HK-2 (cell line): Measurements from ENCODE around the gene CCDC150.
A peak's percentile ranks its signal among the peaks of the same experiment; 100 is the strongest.
"Not testable (repeated sequence)": the region's sequence is repeated elsewhere in the genome, so short reads cannot be mapped to it uniquely, and the experiment has no call there.

ENCODE experiments used
- DNase-seq: peaks from one replicate; pipeline ENCODE4 v3.0.0-alpha.2; 2018; ENCODE audit not compliant: unreplicated experiment

Gene CCDC150

DNA sequence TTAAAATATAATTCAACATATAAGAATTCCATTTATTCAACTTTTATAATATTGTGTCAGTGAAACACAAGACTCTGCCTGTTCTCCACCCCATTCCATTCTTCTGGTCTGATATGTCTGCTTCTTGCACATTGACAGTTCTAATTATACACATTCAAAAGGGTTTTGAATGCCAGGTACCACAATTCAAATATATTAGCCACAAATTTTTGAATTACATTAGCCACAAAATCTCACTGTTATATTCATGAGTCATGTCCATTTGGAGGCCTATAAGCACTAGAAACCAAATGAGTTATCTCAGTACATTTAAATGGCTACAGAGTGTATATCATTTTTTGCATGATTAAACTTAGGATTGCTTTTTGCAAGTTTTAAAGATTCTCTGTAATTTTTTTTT lies 72.1 kb downstream of the CCDC150 start:
- DNase-seq = no peak

DNA sequence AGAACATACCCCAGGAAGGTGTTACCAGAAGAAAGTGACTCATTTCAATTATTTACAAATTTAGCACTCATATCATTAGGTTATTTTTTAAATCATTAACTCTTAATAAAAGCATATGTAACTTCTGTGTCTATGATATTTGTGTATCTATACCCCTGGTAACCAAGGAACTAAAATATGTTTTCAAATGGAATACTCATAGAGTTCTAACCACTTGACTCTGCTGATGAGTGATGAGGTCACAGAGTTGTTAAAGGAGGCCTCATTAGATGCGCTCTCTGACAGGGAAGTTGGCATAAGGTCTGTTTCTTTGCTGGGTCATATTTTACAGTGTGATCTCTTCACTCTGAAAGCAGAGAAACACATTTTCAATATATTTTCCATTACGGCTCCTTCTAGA lies 73.4 kb downstream of the CCDC150 start:
- DNase-seq = no peak

DNA sequence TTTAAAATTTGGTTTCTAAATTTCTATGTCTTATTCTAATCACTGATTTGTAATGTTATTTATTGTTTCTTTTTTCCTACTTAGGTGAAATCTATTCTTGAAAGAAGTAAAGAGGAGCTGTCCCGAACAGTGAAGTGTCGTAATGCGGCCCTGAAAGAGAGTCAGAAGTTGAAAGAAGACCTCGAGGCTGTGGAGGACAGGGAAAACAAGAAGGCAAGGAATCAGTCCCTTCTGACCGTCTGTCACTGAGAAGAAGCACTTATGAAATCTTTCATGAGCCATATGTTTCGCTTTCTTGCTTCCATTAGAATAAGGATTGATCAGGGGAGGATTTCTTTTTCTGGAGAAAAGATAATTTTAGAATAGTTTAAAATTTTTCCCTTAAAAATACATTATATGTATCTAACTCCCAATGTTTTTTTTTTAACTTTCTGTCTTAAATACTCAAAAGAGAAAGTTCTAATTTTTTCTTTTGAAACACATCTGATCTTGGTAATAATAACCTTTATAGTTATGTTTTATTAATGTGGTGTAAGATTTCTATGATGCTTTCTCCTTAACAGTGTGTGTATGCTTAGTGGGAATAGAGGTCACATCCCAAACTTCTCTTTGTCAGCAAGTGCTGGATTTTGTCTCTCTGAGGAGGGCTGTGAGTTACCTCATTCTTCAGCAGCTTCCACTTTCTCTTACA lies 79.0 kb downstream of the CCDC150 start:
- DNase-seq = no peak

DNA sequence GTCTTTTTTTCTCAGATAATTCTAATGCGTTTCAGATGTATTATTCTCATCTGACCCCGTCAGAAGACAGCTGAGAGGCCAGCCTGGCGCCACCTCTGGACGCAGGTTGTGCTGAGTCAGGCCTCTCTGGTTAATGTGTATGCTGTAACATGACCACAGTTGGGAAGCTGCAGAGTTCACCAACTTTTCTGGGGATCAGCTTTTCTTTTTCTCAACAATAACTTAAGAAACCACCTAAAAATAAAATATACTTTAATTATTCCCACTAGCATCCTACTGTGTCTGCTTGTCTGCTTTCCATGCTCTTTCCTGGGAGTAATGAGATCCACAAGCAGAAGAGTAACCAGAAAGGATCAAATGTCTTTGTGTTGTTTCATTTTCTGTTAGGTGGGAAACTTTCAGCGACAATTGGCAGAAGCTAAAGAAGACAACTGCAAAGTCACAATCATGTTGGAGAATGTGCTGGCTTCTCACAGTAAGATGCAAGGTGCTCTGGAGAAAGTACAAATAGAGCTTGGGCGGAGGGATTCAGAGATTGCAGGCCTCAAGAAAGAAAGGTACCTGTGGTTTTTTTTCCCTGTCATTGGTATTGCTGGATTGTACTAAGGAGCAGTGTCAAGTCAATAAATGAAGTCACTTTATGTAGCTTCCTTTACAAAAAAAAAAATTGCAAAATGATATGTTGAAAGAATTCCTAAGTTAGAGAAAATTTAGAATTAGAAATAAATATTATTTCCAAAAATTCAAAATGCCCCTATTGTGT lies 79.8 kb downstream of the CCDC150 start:
- DNase-seq = peak; percentile 75

DNA sequence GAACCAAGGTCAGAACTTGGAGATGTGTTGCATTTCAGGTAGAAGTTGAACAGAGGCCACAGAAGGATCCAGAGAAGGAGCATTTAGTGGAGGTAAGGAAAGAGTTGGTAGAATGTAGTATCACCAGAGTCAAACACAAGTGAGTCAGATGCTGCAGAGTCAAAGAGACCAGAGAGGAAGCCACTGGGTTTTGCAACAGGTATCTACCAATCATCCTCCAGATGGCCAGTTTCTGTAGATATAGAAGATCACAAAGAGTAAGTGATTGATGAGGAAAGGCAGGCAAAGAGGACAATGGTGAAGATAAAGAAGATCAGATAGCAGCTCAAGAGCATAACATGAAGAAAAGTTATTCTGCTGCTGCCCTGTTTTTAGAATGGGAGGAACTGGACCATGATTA lies 84.1 kb downstream of the CCDC150 start:
- no peak for DNase-seq

DNA sequence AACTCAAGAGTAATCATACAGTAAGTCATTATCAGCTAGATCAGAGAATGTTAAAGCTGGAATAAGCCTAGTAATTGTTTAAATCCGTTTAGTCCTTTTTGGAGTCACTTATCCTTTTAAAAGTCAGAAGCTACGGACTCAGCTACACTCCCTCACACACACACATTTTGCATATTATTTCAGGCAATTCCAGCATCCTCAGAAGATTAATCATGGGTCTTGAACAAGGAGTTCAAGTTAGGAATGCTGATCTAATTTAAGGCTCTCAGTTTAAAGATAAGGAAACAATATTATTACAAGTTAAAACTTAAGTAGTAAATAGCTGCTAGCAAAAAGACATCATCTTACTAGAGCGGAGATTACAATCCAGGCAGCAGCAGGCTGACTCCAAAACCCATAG lies 85.7 kb downstream of the CCDC150 start:
- DNase-seq = no peak

DNA sequence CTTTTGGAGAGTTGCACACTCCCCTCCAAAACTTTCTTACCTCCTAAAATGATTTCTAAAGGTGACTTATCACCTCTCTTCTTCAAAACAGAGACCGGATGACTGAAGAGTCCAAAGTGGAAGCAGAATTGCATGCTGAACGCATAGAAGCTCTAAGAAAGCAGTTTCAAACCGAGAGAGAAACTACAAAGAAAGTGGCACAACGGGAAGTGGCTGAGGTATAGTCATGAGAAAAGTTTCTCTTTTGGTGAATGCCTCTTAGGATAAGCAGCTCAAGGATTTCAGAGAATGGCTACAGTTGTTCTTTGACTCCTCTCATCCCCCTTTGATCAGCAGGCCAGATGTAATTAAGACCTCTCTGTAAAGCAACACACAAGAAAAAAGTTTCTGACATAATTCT lies 86.4 kb downstream of the CCDC150 start:
- DNase-seq = no peak

DNA sequence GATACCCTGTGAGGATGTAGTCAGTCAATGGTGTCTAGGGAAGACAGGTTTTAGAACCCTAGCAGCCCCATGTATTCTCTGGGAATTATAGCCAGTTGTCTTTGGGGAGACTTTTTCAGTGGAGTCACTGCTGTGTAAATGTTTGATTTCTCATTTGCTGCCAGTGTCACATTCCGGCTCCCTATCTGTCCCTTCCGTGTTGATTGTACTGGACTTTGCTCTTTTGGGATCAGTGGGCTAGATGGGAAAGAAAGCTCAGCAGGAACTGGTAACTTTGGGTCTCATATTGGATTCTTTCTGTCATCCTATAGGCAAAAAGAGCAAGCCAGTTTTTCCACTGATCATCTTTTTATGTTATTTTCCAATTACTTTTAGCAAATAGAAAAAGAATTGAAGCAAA lies 89.9 kb downstream of the CCDC150 start:
- no peak for DNase-seq

DNA sequence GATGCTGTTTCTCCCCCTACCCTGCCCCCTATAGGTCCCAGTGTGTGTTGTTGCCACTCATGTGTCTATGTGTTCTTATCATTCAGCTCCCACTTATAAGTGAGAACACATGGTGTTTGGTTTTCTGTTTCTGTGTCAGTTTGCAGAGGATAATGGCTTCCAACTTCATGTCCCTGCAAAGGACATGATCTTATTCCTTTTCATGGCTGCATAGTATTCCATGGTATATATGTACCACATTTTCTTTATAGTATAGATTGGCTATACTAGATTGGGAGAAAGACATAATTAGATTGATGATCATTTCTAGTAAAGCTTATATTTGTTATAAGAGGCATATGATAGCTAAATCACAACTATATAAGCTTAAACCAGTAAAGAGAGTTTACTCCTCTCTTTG lies 97.1 kb downstream of the CCDC150 start:
- not testable (repeated sequence) for DNase-seq

DNA sequence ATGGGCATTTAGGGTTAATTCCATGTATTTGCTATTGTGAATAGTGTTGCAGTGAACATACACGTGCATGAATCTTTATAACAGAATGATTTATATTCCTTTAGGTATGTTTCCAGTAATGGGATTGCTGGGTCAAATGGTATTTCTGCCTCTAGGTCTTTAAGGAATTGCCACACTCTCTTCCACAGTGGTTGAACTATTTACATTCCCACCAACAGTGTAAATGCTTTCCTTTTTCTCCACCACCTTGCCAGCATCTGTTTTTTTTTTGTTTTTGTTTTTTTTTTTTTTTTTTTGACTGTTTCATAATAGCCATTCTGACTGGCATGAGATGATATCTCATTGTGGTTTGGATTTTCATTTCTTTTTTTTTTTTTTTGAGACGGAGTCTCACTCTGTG lies 97.5 kb downstream of the CCDC150 start:
- no peak for DNase-seq

DNA sequence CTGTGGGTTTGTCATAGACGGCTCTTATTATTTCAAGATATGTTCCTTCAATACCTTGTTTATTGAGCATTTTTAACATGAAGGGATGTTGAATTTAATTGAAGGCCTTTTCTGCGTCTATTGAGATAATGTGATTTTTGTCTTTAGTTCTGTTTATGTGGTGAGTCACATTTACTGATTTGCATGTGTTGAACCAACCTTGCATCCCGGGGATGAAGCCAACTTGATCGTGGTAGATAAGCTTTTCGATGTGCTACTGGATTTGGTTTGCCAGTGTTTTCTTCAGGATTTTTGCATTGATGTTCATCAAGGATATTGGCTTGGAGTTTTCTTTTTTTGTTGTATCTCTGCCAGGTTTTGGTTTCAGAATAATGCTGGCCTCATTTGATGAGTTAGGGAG lies 99.5 kb downstream of the CCDC150 start:
- DNase-seq = no peak

DNA sequence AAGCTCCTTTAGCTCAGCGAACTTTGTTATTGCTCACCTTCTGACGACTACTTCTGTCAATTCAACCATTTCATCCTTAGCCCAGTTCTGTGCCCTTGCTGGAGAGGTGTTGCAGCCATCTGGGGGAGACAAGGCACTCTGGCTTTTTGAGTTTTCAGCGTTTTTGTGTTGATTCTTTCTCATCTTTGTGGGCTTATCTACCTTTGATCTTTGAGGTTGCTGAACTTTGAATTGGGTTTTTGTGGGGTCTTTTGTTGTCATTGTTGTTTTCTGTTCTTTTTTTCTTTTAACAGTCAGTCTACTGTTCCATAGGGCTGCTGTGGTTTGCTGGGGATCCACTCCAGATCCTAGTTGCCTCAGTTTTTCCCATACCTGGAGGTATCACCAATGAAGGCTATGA lies 102.7 kb downstream of the CCDC150 start:
- no peak for DNase-seq

DNA sequence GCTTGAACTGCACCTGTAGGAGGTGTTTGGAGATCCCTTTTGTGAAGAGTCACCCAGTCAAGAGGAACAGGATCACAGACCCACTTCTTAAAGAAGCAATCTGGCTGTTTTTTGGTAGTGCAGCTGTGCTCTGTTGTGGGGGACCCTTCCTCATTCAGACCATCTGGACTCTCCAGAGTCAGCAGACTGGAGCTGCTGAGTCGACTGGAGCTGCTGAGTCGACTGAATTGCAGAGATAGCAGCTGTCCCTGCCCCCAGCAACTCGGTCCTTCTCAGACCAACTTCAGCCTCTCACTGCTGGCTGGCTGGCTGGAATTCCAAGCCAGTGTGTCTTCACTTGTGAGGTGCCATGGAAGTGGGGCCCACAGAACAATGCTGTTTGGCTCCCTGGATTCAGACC lies 103.2 kb downstream of the CCDC150 start:
- no peak for DNase-seq

DNA sequence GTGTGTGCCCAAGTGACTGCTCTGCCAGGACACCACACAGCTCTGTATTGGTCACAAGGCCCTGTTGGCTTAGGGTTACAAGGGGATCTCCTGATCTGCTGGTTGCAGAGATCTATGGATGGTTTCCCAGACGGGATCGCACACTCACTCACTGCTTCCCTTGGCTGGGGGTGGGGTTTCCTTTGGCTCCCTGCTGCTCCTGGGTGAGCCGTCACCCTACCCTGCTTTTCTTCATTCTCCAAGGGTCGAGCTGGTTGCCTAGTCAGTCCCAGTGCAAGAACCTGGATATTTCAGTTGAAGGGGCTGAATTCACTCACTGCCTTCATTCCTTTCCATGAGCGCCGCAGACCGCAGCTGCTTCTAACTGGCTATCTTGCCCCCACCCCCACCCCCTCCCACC lies 103.7 kb downstream of the CCDC150 start:
- no peak for DNase-seq

DNA sequence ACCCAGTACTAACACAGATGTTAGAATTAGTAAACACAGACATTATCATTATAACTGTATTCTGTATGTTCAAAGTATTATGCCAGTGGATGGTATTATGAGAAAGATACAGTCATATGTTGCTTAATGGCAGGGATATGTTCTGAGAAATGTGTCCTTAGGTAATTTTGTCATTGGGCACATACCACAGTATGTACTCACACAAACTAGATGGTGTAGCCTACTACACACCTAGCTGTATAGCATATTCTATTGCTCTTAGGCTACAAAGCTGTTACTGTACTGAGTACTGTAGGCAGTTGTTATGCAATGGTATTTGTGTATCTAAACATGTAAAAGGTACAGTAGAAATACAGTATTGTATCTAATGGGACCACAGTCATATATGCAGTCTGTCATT lies 106.2 kb downstream of the CCDC150 start:
- no peak for DNase-seq

DNA sequence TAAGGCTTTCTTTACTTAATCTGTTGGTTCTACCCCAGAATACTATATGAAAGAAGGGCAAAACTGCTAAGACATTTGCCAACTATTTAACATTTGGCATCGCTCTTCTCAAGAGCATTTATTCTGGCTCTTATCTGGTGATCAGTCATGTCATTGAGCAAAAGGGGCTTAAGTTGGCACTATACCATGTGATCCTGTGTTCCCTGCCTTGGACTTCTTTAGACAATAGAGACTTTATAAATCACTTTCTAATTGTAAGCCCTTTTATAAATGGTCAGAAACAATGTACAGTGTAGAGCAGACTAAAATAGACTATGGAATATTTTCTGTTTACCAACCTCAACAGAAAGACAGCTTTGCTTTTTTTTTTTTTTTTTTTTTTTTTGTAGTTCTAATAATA lies 107.9 kb downstream of the CCDC150 start:
- no peak for DNase-seq

DNA sequence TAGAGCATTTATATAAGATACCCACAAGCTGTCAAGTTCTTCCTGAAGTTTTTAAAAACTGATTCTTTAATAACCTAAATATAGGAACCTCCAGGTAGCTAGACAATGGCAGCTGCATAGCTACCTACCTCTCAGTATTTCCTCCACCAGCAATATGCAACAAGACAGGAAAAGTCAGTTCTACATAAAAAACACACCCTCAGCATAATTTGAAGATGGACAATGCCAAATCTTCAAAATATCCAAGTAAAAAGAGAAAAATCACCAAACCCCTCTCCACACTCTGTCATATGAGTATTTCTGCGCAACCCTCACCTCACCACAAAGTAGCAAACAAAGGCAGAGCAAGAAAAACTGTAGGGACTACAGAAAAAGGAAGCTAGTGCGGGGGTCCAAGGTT lies 108.6 kb downstream of the CCDC150 start:
- DNase-seq = no peak

DNA sequence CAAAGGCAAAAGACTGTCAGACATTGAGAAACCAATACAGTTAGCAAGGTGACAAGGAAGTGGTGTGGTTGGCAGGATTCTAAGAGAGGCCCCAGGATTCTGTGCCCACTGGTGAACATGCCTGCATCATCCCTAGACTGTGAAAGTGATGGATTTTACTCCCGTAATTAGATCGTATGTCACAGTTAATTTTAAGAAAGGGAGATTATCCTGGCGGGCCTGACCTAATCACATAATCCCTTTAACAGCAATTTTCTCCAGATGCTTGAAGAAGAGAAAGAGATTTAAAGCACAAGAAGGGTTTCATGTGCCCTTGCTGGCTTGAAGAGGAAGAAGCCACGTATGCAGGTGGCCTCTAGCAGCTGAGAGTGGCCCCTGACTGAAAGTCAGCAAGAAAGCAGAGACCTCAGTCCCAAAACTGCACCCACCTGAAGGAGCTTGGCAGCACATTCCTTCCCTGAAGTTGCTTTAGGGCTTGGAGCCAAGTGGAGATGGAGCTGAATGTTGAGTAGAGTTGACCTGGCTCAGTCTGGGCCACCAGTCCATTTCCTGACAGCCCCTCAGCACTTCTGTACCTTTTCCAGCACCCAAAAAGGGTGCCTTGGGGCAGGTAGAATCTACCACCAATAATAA lies 110.9 kb downstream of the CCDC150 start:
- no peak for DNase-seq

DNA sequence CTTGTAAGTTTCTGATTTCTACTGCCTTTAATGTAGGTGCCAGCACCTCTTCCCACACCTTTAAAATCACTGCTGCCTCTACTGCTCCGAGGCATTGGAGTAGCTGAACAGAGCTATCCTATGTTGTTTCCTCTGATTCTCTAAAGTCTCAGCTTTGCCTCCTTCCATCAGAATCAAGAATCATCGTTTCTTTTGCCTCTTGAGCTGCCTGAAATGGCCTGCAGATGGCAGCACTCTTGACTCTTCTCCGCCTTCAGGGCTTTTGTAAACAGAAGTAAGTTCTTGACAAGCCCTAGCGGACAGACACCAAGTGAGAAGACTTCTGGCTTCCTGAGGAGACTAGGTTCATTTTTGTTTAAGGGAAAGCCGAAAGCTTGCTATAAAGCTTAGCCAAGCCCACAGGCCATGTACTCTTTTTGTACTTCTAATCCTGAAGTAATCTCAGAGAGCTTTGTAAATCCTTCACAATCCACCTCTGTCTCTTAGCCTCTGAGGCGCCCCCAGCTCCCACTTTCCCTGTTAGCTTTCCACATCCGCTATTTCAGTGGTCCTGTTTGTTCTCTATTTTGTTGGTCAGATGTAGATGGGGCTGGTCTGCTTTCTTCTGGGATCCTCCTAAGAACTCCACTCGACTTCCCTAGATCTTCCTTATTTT lies 111.6 kb downstream of the CCDC150 start:
- DNase-seq = no peak

DNA sequence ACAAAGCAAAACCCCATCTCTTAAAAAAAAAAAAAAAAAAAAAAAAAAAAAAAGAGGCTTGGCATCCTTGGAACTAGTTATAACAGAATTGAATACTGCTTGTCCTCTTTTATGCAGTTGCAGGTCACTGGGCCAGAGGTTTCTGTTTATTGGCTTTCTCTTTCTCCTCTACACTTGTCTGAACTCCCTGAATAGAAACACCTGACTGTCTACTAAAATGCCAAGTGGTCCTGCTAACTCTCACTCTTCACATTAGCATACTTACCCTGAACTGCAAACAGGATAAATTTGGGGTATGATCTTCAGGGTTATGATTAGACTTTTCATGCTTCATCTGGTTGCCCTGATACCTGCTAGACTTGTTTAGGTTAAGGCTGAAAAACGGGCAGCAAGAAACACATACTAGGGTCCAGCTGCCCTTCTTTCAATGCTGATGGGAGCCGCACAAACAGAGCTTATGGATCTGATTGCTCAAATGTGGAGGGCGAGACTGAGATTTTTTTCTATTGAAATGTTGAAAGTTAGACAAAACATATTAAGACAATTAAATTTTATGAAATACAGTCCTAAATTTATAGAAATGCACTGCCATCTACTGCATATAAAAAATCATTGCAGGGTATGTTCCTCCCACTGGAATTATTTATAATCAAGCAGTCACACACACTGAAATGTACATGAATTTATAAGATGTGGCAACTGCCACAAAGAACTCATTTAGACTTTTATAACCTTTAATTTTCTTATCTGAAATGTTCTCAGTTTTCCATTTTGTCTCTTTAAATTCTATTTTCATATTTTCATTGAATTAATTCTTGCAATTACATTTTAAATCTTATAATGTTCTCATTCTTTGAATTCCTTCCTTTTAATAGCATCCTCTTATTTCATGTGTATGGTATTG lies 119.2 kb downstream of the CCDC150 start:
- DNase-seq = no peak

DNA sequence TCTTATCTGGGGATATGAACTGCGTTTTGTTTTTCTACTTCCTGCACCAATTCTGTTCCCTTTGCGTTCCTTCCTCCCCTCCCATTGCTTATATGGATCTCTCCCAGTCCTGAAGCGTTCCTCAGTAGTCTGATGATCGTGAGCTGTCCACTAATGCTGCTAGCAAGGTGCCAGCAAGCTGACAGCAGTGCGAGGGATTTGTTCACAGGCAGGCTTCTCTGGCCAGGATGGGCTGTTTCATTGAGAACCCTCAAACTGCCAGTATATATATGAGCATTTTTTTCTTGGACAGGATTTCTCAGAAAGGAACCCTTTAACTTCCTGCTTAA lies 119.8 kb downstream of the CCDC150 start:
- DNase-seq = no peak

DNA sequence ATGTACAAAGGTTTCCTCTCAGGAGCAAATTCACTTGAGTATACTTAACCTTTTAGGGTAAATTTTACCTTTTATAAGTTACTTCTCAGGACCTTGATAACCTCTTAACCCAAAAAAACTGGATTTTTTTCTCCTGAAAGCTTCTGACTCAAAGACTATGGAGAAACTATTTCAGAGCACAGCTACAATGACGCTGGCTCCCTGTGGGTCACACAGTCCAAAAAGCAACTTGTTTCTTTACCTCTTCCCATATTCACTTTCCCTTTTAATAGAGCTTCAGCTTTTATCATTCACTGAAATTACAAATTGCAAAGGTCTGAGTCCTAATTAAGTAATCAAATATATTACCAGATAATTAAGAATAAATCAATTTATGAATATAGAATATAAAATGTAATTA lies 127.6 kb downstream of the CCDC150 start:
- DNase-seq = no peak
